ENCODE measurements around the gene RGS17. TPM values are rescaled to one million over a fixed set of nuclear protein-coding genes. Genes with fewer than 3 reads are reported as not detected.

Gene RGS17
- total and polyA plus RNA-seq, 2 of the 13 experiments (the other 11 are each of a cell fraction or from before 2014, with no cell fraction given) = 0.04 TPM; not detected in 1

- TF ChIP-seq ARID4A (CRISPR knock-in tag; IDR thresholded peaks at IDR 0.05; ENCODE audit: borderline replicate concordance) = no peak
- TF ChIP-seq MATR3 (CRISPR knock-in tag; IDR thresholded peaks at IDR 0.05) = no peak
- no peak for TF ChIP-seq ASH2L (IDR thresholded peaks at IDR 0.05; ENCODE audit: insufficient read length, low read depth, low read length)
- TF ChIP-seq ZSCAN29 (CRISPR knock-in tag; conservative IDR thresholded peaks at IDR 0.05) = no peak
- no peak for TF ChIP-seq ZNF780A (CRISPR knock-in tag; IDR thresholded peaks at IDR 0.05)
- TF ChIP-seq UBTF (CRISPR knock-in tag; IDR thresholded peaks at IDR 0.05) = no peak
- no peak for TF ChIP-seq ZNF556 (CRISPR knock-in tag; IDR thresholded peaks at IDR 0.05; ENCODE audit: borderline replicate concordance)
- TF ChIP-seq ZSCAN20 (CRISPR knock-in tag; IDR thresholded peaks at IDR 0.05; ENCODE audit: borderline replicate concordance) = no peak
- TF ChIP-seq GLMP (CRISPR knock-in tag; IDR thresholded peaks at IDR 0.05; ENCODE audit: borderline replicate concordance) = no peak
- TF ChIP-seq GTF3A (CRISPR knock-in tag; conservative IDR thresholded peaks at IDR 0.05) = no peak
- H3K4me3 ChIP-seq (replicated peaks in 1 of 3; ENCODE audit: insufficient read depth in 1 of 3, low read depth in 2 of 3, low read length in 3 of 3) = no peak overlapping the region
- intact Hi-C loops (cut with micrococcal nuclease; ENCODE audit: unreplicated experiment) (no loop called here), in situ Hi-C loops (cut with HindIII; ENCODE audit: extremely low pct_ligation_motif_present, low pct_unique_long_range_greater_than_20kb) (no loop called here)
- no peak overlapping the region for H2AFZ ChIP-seq (ENCODE audit: low read length)
- H3K27me3 ChIP-seq (ENCODE audit: control insufficient read depth in 1 of 2, insufficient read depth in 2 of 2, low read length in 2 of 2) = no peaks in the 10 kb centered on the region
- H3K79me2 ChIP-seq (ENCODE audit: insufficient read depth, low read length) = no peaks in the 10 kb centered on the region
- ChIA-PET CTCF (ENCODE audit: low intra/inter-chr PET ratio, low total read pairs) (no interaction called here), POLR2A (no interaction called here)
- no peak overlapping the region for H3K4me2 ChIP-seq (ENCODE audit: low read depth, low read length)
- no peaks in the 10 kb centered on the region for H3K4me1 ChIP-seq (ENCODE audit: insufficient read depth, low read length)
- no peaks in the 10 kb centered on the region for H3K36me3 ChIP-seq (replicated peaks in 1 of 2; ENCODE audit: control insufficient read depth in 1 of 2, insufficient read depth in 2 of 2, low read length in 2 of 2)
- 13% methylated on average over 5 of the region's 5 CpGs for WGBS (ENCODE audit: low lambda C conversion rate)
- no peaks in the 10 kb centered on the region for H3K9me3 ChIP-seq (ENCODE audit: low read length)
- H3K9ac ChIP-seq (ENCODE audit: insufficient read depth, low read depth, low read length) = no peak overlapping the region
- no TSS peak for BruUV-seq (replicated peaks)
- ATAC-seq (no peak), DNase-seq (ENCODE audit: low spot score) (no peak), FAIRE-seq (no peak)
- H3K27ac ChIP-seq (ENCODE audit: extremely low read length, insufficient read depth, low read length) = no peak overlapping the region
- no peaks in the 10 kb centered on the region for H4K20me1 ChIP-seq (ENCODE audit: insufficient read depth, low read length)
Measured at GRCh38 chr6:153101461-153101860, 29.6 kb downstream of the RGS17 start.
